ENCODE data around the gene DNAJC16. TPM values are rescaled to one million over a fixed set of nuclear protein-coding genes. Genes with fewer than 3 reads are reported as not detected.
"Not testable (repeated sequence)": the region's sequence is repeated elsewhere in the genome, so short reads cannot be mapped to it uniquely, and the experiment has no call there.

DNAJC16 gene
- 10 to 100 TPM; 12.2 to 12.8 TPM for total RNA-seq

GRCh38 chr1:15526490-15527339 lies at the start of gene DNAJC16:
Gene DNAJC16 (plus strand): TSS chr1:15526848. CDS start chr1:15529106, 2,258 bp downstream.
- Mint-ChIP-seq H3K4me1 (peaks cover 40% of the 10 kb centered on the region), H3K4me3 (peak within 1 kb of the TSS; percentile 85), H3K27ac (peak within 1 kb of the TSS; percentile 98), H3K9me3 (no peaks in the 10 kb centered on the region), H3K36me3 (no peaks in the 10 kb centered on the region), H3K27me3 (no peaks in the 10 kb centered on the region)
- DNase-seq = peak; percentile 97

- Mint-ChIP-seq H3K27me3 (no peaks in the 10 kb centered on the region), H3K9me3 (no peaks in the 10 kb centered on the region), H3K4me1 (no peaks in the 10 kb centered on the region), H3K27ac (no peak overlapping the region), H3K36me3 (no peaks in the 10 kb centered on the region), H3K4me3 (no peak overlapping the region)
- no peak for DNase-seq
These were observed 49.7 kb upstream of the DNAJC16 start for GRCh38 chr1:15476927-15477326.

- no peak for DNase-seq
- H3K4me3 Mint-ChIP-seq = no peak overlapping the region
- no peaks in the 10 kb centered on the region for H3K4me1 Mint-ChIP-seq
- no peak overlapping the region for H3K27ac Mint-ChIP-seq
- H3K27me3 Mint-ChIP-seq = no peaks in the 10 kb centered on the region
- no peaks in the 10 kb centered on the region for H3K36me3 Mint-ChIP-seq
- H3K9me3 Mint-ChIP-seq = no peaks in the 10 kb centered on the region
These were observed 48.9 kb upstream of the DNAJC16 start for GRCh38 chr1:15477646-15478212.

GRCh38 chr1:15479654-15480347 lies 46.8 kb upstream of the DNAJC16 start:
- no peaks in the 10 kb centered on the region for H3K27me3 Mint-ChIP-seq
- no peaks in the 10 kb centered on the region for H3K4me1 Mint-ChIP-seq
- no peaks in the 10 kb centered on the region for H3K36me3 Mint-ChIP-seq
- no peak overlapping the region for H3K27ac Mint-ChIP-seq
- H3K4me3 Mint-ChIP-seq = no peak overlapping the region
- no peak for DNase-seq
- H3K9me3 Mint-ChIP-seq = no peaks in the 10 kb centered on the region

- H3K9me3 Mint-ChIP-seq, H3K36me3 Mint-ChIP-seq, H3K4me3 Mint-ChIP-seq, H3K27ac Mint-ChIP-seq, H3K27me3 Mint-ChIP-seq, H3K4me1 Mint-ChIP-seq, DNase-seq: not testable (repeated sequence)
These were observed 44.2 kb upstream of the DNAJC16 start for GRCh38 chr1:15482455-15482854.

GRCh38 chr1:15482983-15483543 lies 43.6 kb upstream of the DNAJC16 start:
- not testable (repeated sequence) for DNase-seq, H3K4me3 Mint-ChIP-seq, H3K4me1 Mint-ChIP-seq

GRCh38 chr1:15483971-15484370 lies 42.7 kb upstream of the DNAJC16 start:
- no peak overlapping the region for H3K27ac Mint-ChIP-seq
- no peaks in the 10 kb centered on the region for H3K9me3 Mint-ChIP-seq
- H3K4me3 Mint-ChIP-seq = no peak overlapping the region
- DNase-seq = no peak
- H3K27me3 Mint-ChIP-seq = no peaks in the 10 kb centered on the region
- H3K4me1 Mint-ChIP-seq = no peaks in the 10 kb centered on the region
- H3K36me3 Mint-ChIP-seq = no peaks in the 10 kb centered on the region

More at GRCh38 chr1:15482983-15483543, 43.6 kb upstream of the DNAJC16 start:
- not testable (repeated sequence) for H3K36me3 Mint-ChIP-seq, H3K9me3 Mint-ChIP-seq, H3K27ac Mint-ChIP-seq, H3K27me3 Mint-ChIP-seq

- not testable (repeated sequence) for H3K27me3 Mint-ChIP-seq, H3K4me1 Mint-ChIP-seq, H3K4me3 Mint-ChIP-seq, DNase-seq, H3K36me3 Mint-ChIP-seq, H3K9me3 Mint-ChIP-seq, H3K27ac Mint-ChIP-seq
These were observed 42.2 kb upstream of the DNAJC16 start for GRCh38 chr1:15484443-15484842.

- Mint-ChIP-seq H3K9me3 (no peaks in the 10 kb centered on the region), H3K4me1 (no peaks in the 10 kb centered on the region), H3K4me3 (no peak overlapping the region), H3K27ac (no peak overlapping the region), H3K36me3 (no peaks in the 10 kb centered on the region), H3K27me3 (no peaks in the 10 kb centered on the region)
- DNase-seq = no peak
These were observed 41.0 kb upstream of the DNAJC16 start for GRCh38 chr1:15485636-15486035.

- not testable (repeated sequence) for H3K4me1 Mint-ChIP-seq, H3K9me3 Mint-ChIP-seq, H3K27ac Mint-ChIP-seq, H3K4me3 Mint-ChIP-seq, H3K36me3 Mint-ChIP-seq, H3K27me3 Mint-ChIP-seq, DNase-seq
These were observed 39.6 kb upstream of the DNAJC16 start for GRCh38 chr1:15486844-15487610.

GRCh38 chr1:15488371-15488770 lies 38.3 kb upstream of the DNAJC16 start:
- no peak for DNase-seq
- Mint-ChIP-seq H3K9me3 (no peaks in the 10 kb centered on the region), H3K36me3 (peaks cover 5% of the 10 kb centered on the region), H3K27me3 (no peaks in the 10 kb centered on the region), H3K4me1 (no peaks in the 10 kb centered on the region), H3K4me3 (no peak overlapping the region), H3K27ac (no peak overlapping the region)

- H3K9me3 Mint-ChIP-seq = no peaks in the 10 kb centered on the region
- no peak overlapping the region for H3K27ac Mint-ChIP-seq
- H3K36me3 Mint-ChIP-seq = peaks cover 5% of the 10 kb centered on the region
- no peaks in the 10 kb centered on the region for H3K27me3 Mint-ChIP-seq
- no peak overlapping the region for H3K4me3 Mint-ChIP-seq
- no peaks in the 10 kb centered on the region for H3K4me1 Mint-ChIP-seq
- no peak for DNase-seq
These were observed 37.5 kb upstream of the DNAJC16 start for GRCh38 chr1:15489052-15489736.

- DNase-seq, H3K9me3 Mint-ChIP-seq, H3K27me3 Mint-ChIP-seq, H3K4me1 Mint-ChIP-seq, H3K4me3 Mint-ChIP-seq, H3K36me3 Mint-ChIP-seq, H3K27ac Mint-ChIP-seq: not testable (repeated sequence)
These were observed 35.6 kb upstream of the DNAJC16 start for GRCh38 chr1:15491010-15491409.

GRCh38 chr1:15492596-15492995 lies 34.1 kb upstream of the DNAJC16 start:
- Mint-ChIP-seq H3K36me3 (peaks cover 9% of the 10 kb centered on the region), H3K4me3 (no peak overlapping the region), H3K27me3 (no peaks in the 10 kb centered on the region), H3K9me3 (no peaks in the 10 kb centered on the region), H3K27ac (no peak overlapping the region), H3K4me1 (no peaks in the 10 kb centered on the region)
- no peak for DNase-seq

Data from activated naive CD8-positive, alpha-beta T cell treated with anti-CD3 and anti-CD28 coated beads for 36 hours (primary cell).